ENCODE data around the gene SH2B3.
"Not testable (repeated sequence)": the region's sequence is repeated elsewhere in the genome, so short reads cannot be mapped to it uniquely, and the experiment has no call there.

Gene SH2B3

GRCh38 chr12:111405859-111406473, at the start of gene SH2B3:
TSS of gene SH2B3 (plus strand) at chr12:111405923. CDS start at chr12:111418146, 12,223 bp downstream.
- DNase-seq: no peak

GRCh38 chr12:111359231-111359913, 46.4 kb upstream of the SH2B3 start:
- DNase-seq: peak; percentile 95

GRCh38 chr12:111359914-111360276, 45.8 kb upstream of the SH2B3 start:
- no peak for DNase-seq

GRCh38 chr12:111360325-111360930, 45.3 kb upstream of the SH2B3 start:
- peak; percentile 35 for DNase-seq

- no peak for DNase-seq
Observed at GRCh38 chr12:111361073-111361716, 44.5 kb upstream of the SH2B3 start.

GRCh38 chr12:111361717-111362576, 43.8 kb upstream of the SH2B3 start:
- DNase-seq: no peak

GRCh38 chr12:111362687-111363475, 42.8 kb upstream of the SH2B3 start:
- no peak for DNase-seq

GRCh38 chr12:111363578-111363977, 42.1 kb upstream of the SH2B3 start:
- DNase-seq: no peak

GRCh38 chr12:111366075-111366474, 39.6 kb upstream of the SH2B3 start:
- no peak for DNase-seq

- no peak for DNase-seq
Observed at GRCh38 chr12:111366583-111366982, 39.1 kb upstream of the SH2B3 start.

- no peak for DNase-seq
Observed at GRCh38 chr12:111367661-111368221, 38.0 kb upstream of the SH2B3 start.

GRCh38 chr12:111368291-111368787, 37.4 kb upstream of the SH2B3 start:
- DNase-seq: no peak

GRCh38 chr12:111368788-111369495, 36.8 kb upstream of the SH2B3 start, which contains the start of gene PHETA1:
TSS of gene PHETA1 (minus strand) at chr12:111369095. CDS start at chr12:111363427, 5,668 bp downstream.
- DNase-seq: peak; percentile 72

GRCh38 chr12:111369496-111370220, 36.1 kb upstream of the SH2B3 start:
- no peak for DNase-seq

GRCh38 chr12:111373231-111373630, 32.5 kb upstream of the SH2B3 start:
- DNase-seq: not testable (repeated sequence)

- no peak for DNase-seq
Observed at GRCh38 chr12:111377440-111377839, 28.3 kb upstream of the SH2B3 start.

GRCh38 chr12:111379942-111380554, 25.7 kb upstream of the SH2B3 start:
- DNase-seq: no peak

GRCh38 chr12:111384596-111384995, 21.1 kb upstream of the SH2B3 start:
- DNase-seq: no peak

GRCh38 chr12:111386885-111387284, 18.8 kb upstream of the SH2B3 start:
- DNase-seq: peak; percentile 35

Data from MV-4-11 (cell line).